ENCODE data around the gene GOLPH3.

The GOLPH3 gene

DNA sequence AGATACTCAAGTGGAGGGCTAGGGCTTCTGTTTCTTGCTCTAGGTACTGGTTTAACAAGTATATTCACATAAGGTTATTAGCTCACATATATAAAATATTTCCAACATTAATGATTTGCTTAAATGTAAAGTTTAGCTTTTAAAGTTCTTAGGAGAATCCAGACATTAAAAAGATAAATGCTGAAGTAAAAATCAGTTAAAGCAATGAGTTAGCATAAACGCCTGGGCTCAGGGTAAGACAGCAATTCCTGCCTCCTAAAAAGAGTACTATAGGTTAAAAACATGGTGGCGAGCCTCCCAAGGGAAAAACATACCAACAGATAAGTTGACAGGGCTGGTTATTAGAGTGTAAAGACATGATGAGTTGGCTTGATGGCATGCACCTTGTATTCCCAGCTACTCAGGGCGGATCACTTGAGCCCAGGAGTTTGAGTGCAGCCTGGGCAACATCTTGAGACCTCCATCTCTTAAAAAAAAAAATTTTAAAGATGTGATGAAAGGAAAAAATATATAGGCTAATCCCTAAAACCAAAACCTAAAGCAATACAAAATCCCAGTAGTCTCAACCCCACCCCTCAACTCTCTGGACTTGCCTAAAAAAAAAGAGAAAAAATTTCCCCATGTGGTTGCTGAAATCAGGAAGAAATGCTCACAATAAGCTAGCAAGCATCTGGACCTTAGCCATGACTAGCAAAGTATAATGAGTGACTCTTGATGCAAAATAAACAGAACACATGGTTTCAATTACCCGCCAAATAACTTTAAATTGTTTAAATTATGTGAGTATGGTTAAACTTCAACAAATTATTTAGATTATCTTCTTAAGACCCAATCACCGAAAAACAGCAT is 3.6 kb downstream of the GOLPH3 start:
- DNase-seq = no peak

- no peak for DNase-seq
These were observed 5.6 kb downstream of the GOLPH3 start for GRCh38 chr5:32168460-32169033.

- DNase-seq = no peak
These were observed 8.5 kb downstream of the GOLPH3 start for GRCh38 chr5:32165597-32165996.

DNA sequence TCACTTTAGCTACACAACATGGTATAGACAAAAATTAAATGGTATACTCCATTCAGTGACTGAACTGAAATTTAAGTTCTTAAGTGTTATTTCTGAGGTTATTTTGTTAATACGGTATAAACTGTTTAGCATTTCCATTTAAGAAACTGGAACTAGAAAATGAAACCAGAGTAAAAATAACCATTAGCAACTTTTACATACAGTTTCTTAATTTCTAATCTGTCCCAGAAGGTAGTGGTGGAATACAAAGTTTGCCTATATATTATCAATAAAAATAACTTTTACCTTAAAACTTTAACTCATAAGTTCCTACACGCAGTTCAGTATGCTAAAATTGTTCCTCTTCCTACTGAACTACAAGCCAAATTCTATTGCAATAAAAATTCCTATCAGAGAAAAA is 10.3 kb downstream of the GOLPH3 start:
- DNase-seq = no peak

- DNase-seq = no peak
These were observed 11.1 kb downstream of the GOLPH3 start for GRCh38 chr5:32163053-32163452.

- DNase-seq = no peak
These were observed 13.9 kb downstream of the GOLPH3 start for GRCh38 chr5:32160228-32160627.

DNA sequence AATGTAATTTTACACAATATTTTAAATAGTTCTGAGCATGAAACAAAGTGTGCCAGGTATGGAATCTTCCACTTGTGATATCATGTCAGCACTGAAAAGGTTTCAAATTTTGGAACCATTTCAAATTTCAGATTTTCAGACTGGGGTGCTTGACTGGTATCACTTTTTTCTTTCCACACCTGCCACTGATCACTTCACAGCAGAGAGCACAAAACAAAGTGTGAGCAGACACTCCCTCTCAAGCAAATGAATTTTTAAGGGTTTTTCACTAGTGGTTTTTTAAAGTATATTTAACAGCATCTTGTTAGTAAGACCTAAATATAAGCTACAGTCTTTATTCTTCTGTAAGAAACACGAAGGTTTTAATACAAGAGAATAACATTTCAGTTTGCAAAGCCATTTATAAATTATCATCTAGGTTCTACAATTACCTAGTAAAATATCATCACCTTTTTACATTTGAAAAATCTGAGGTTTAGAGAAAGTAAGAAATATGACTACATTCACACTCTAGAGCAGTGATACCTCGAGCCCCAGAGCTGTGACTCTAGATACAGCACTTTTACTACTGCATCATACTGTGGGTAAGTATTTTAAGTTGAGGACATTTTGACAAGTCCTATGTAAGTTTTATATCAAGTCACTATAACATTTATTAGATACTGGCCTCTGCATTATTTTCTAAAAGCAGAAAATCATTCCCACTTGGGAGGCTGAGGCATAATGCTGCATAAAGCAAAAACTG is 14.6 kb downstream of the GOLPH3 start:
- DNase-seq = no peak

DNA sequence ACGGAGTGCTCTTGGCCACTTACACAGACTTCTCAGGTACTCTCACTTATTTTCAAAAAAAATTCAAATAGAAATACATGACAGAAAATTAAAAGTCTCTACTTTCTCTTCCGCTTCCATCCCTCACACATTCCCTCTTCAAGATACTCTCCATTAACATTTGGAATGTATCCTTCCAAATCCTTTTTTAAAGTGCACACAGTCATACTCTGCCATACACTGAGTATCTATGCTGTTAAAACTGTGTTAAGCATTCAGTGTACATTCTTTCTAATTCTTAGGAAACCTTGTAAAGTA is 15.5 kb downstream of the GOLPH3 start:
- no peak for DNase-seq

DNA sequence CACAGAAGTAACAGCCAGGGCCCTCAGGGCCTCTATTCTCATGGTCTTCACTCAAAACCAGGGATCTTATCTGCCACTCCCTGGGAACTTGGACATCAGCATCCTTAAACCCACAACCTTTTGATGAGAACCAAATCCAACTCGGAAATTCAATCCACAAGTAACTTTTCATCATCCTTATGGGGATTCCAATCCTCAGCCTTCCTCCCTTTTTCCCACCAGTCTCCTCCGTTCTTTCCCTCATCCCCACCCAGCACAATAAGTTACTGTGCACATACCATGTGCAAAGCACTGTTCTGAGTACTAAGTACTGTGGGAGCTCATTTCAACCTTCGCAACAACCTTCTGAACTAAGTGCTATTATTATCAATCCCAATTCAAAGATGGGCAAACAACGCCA is 17.0 kb downstream of the GOLPH3 start:
- DNase-seq = no peak

GRCh38 chr5:32156635-32157034 is 17.5 kb downstream of the GOLPH3 start:
- no peak for DNase-seq

GRCh38 chr5:32155211-32155610 is 18.9 kb downstream of the GOLPH3 start:
- no peak for DNase-seq

- DNase-seq = no peak
These were observed 20.4 kb downstream of the GOLPH3 start for GRCh38 chr5:32153723-32154122.

DNA sequence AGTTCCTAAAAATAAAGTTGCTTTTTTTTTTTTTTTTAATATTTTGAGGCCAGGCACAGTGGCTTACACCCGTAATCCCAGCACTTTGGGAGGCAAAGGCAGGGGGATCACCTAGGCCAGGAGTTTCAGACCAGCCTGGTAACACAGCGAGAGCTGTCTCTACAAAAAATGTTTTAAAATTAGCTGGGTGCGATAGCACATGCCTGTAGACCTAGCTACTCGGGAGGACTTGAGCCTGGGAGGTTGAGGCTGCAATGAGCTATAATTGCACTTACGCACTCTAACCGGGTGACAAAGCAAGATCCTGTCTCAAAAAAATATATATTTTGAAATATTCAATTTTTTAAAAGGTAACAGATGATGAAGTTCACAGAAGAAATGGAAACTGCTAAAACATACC is 22.9 kb downstream of the GOLPH3 start:
- no peak for DNase-seq

DNA sequence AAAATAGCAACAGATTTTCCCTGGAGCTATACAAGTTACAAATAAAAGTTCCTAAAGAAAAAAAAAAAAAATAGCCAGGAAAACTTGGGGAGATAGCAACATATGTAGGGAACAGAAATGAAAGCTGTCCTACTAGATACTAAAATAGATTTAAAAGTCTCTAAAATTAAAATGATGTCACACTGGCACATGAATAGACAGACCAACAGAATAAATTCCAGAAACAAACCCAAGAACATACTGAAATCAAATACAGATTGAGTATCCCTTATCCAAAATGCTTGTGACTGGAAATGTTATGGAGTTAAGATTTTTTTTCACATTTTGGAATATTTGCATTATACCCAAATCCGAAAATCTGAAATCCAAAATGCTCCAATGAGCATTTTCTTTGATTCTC is 23.8 kb downstream of the GOLPH3 start:
- DNase-seq = no peak

- no peak for DNase-seq
These were observed 26.2 kb downstream of the GOLPH3 start for GRCh38 chr5:32147959-32148358.

GRCh38 chr5:32147236-32147635 is 26.9 kb downstream of the GOLPH3 start:
- DNase-seq = no peak

- DNase-seq = no peak
These were observed 28.7 kb downstream of the GOLPH3 start for GRCh38 chr5:32145378-32145777.

DNA sequence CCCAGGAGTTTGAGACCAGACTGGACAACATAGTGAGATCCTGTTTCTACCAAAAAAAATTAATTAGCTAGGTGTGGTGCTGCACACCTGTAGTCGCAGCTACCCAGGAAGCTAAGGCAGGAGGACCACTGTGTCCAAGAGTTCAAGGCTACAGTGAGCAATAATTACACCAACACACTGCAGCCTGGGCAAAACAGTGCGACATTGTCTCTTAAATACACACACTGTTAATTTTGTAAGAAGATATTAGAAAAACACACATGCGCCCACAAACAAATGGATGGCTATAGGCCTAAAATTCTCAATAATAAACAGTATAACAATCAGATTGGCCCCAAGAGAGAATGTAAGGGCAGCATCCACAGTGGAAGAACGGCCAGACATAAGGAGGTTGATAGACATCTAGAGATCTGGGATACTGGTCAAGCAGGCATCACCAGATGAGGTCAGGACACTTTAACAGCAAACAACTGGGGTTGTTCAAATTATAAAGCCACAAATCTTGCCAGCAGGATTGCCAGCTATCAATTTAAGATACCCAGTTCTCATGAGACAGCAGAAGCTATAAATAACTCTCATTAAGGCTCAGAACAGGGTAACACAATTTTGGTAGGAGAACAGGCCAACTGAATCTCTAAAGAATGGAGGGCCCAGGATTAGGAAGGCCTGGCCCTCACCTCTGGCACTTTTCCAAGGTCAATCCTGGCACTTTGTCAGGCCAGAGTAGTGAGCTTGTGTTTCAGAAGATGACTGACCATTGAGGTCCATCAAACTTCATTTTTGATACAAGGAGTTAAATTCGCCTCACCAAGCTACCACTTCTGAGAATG is 29.5 kb downstream of the GOLPH3 start:
- DNase-seq = no peak

GRCh38 chr5:32143617-32144377 is 30.3 kb downstream of the GOLPH3 start:
- DNase-seq = no peak

DNA sequence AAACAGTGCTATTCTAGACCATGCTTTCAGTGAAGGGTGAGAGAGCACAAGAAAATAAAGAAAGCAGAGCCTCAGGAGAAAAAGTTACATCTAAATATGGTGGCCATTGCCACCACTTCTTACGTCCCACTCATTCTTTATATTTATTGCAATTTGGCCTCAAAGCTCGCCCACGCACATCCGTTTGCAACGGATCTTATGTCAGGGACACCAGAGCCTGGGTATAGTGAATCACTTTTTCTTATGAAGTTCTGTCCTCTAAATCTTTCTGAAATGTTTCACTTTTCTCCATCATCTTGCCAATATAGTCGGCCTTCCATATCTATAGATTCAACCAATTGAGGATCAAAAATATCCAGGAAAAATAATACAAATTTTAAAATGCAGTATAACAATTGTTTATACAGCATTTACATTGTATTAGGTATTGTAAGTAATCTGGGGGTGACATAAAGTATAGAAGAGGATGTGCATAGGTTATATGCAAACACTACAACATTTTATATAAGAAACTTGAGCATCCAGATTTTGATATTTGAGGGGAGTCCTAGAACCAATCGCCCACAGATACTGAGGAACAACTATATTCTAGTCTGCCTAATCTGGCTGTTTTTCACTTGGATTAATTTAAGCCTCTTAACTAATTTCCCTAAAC is 35.2 kb downstream of the GOLPH3 start:
- no peak for DNase-seq

- no peak for DNase-seq
These were observed 37.8 kb downstream of the GOLPH3 start for GRCh38 chr5:32136342-32136741.

- DNase-seq = no peak
These were observed 39.0 kb downstream of the GOLPH3 start for GRCh38 chr5:32135086-32135485.
